Stimulated activated CD8-positive, alpha-beta memory T cell treated with anti-CD3 and anti-CD28 coated beads, Interleukin-15, amount 100 ng/mL, for 4 hours (primary cell): ENCODE results near the gene NSF.

Source experiments
- DNase-seq, 2 donors: peaks; one replicate each; pipeline ENCODE4 v3.0.0-alpha.2; 2020; ENCODE audit warnings: low read depth in 2 of 2

Gene NSF

GRCh38 chr17:46717999-46718398 lies 127.5 kb downstream of the NSF start:
- no peak for DNase-seq

GRCh38 chr17:46719891-46720290 lies 129.4 kb downstream of the NSF start:
- no peak for DNase-seq

- no peak for DNase-seq
Observed at GRCh38 chr17:46720408-46720807, 129.9 kb downstream of the NSF start.

- no peak for DNase-seq
Observed at GRCh38 chr17:46722662-46723285, 132.3 kb downstream of the NSF start.

- DNase-seq: no peak
Observed at GRCh38 chr17:46726206-46726605, 135.7 kb downstream of the NSF start.

GRCh38 chr17:46727572-46728348 lies 137.3 kb downstream of the NSF start:
- DNase-seq: no peak

GRCh38 chr17:46730026-46730425 lies 139.6 kb downstream of the NSF start:
- DNase-seq: no peak

GRCh38 chr17:46730679-46731078 lies 140.2 kb downstream of the NSF start:
- no peak for DNase-seq

GRCh38 chr17:46732160-46732559 lies 141.7 kb downstream of the NSF start:
- DNase-seq: no peak

- DNase-seq: no peak
Observed at GRCh38 chr17:46732754-46733398, 142.4 kb downstream of the NSF start.

GRCh38 chr17:46733837-46734475 lies 143.5 kb downstream of the NSF start:
- DNase-seq: no peak

GRCh38 chr17:46736100-46736499 lies 145.6 kb downstream of the NSF start:
- DNase-seq: no peak

GRCh38 chr17:46737326-46737725 lies 146.9 kb downstream of the NSF start:
- DNase-seq: no peak

- DNase-seq: no peak
Observed at GRCh38 chr17:46738544-46738943, 148.1 kb downstream of the NSF start.

- DNase-seq: no peak
Observed at GRCh38 chr17:46739982-46740381, 149.5 kb downstream of the NSF start.

- DNase-seq: no peak
Observed at GRCh38 chr17:46741122-46741730, 150.8 kb downstream of the NSF start.

GRCh38 chr17:46742565-46743270 lies 152.2 kb downstream of the NSF start:
- DNase-seq: no peak

GRCh38 chr17:46744441-46744840 lies 154.0 kb downstream of the NSF start:
- DNase-seq: no peak

- no peak for DNase-seq
Observed at GRCh38 chr17:46745376-46745775, 154.9 kb downstream of the NSF start.

- no peak for DNase-seq
Observed at GRCh38 chr17:46751425-46751824, 161.0 kb downstream of the NSF start.

GRCh38 chr17:46753776-46754175 lies 163.3 kb downstream of the NSF start:
- no peak for DNase-seq
